Pulmonary artery endothelial cell (primary cell): ENCODE measurements around the gene DHX32. TPM values are rescaled to one million over a fixed set of nuclear protein-coding genes. Genes with fewer than 3 reads are reported as not detected.
"Not testable (repeated sequence)": the region's sequence is repeated elsewhere in the genome, so short reads cannot be mapped to it uniquely, and the experiment has no call there.

Source experiments
- DNase-seq: peaks from one replicate; pipeline ENCODE4 v3.0.0-alpha.2; 2011; ENCODE audit warnings: low read depth, low spot score
- total RNA-seq: library from RNA; depleted of rRNA; stranded (reverse); fragments of >200 nt; gene quantifications from 2 replicates; pipeline ENCODE4 v1.2.3, GENCODE V29; 2014

Gene DHX32
- total RNA-seq, result 33.5 and 37.4 TPM in 2 replicates

- DNase-seq, result no peak
Measured at GRCh38 chr10:125881192-125881591, at the start of gene DHX32. TSS of gene DHX32 (minus strand) at chr10:125881292. CDS start at chr10:125880824, 468 bp downstream.

GRCh38 chr10:125929618-125930017 lies 48.5 kb upstream of the DHX32 start:
- no peak for DNase-seq

GRCh38 chr10:125928928-125929585 lies 48.0 kb upstream of the DHX32 start:
- DNase-seq, result no peak

- DNase-seq, result not testable (repeated sequence)
Measured at GRCh38 chr10:125927265-125927664, 46.2 kb upstream of the DHX32 start.

GRCh38 chr10:125926247-125926646 lies 45.2 kb upstream of the DHX32 start:
- DNase-seq, result no peak

GRCh38 chr10:125925262-125925834 lies 44.3 kb upstream of the DHX32 start:
- no peak for DNase-seq

- DNase-seq, result not testable (repeated sequence)
Measured at GRCh38 chr10:125921643-125922306, 40.7 kb upstream of the DHX32 start.

- DNase-seq, result not testable (repeated sequence)
Measured at GRCh38 chr10:125917704-125918361, 36.7 kb upstream of the DHX32 start.

GRCh38 chr10:125916977-125917376 lies 35.9 kb upstream of the DHX32 start:
- DNase-seq, result no peak

GRCh38 chr10:125913277-125913676 lies 32.2 kb upstream of the DHX32 start:
- not testable (repeated sequence) for DNase-seq

GRCh38 chr10:125911990-125912389 lies 30.9 kb upstream of the DHX32 start:
- no peak for DNase-seq

- no peak for DNase-seq
Measured at GRCh38 chr10:125911145-125911544, 30.1 kb upstream of the DHX32 start.

GRCh38 chr10:125909491-125909890 lies 28.4 kb upstream of the DHX32 start:
- not testable (repeated sequence) for DNase-seq

- not testable (repeated sequence) for DNase-seq
Measured at GRCh38 chr10:125908813-125909212, 27.7 kb upstream of the DHX32 start.

GRCh38 chr10:125907598-125907997 lies 26.5 kb upstream of the DHX32 start:
- DNase-seq, result not testable (repeated sequence)

GRCh38 chr10:125905069-125905994 lies 24.2 kb upstream of the DHX32 start:
- DNase-seq, result not testable (repeated sequence)

GRCh38 chr10:125903135-125903640 lies 22.1 kb upstream of the DHX32 start:
- not testable (repeated sequence) for DNase-seq

- not testable (repeated sequence) for DNase-seq
Measured at GRCh38 chr10:125900963-125901362, 19.9 kb upstream of the DHX32 start.

- not testable (repeated sequence) for DNase-seq
Measured at GRCh38 chr10:125897317-125897716, 16.2 kb upstream of the DHX32 start.

GRCh38 chr10:125896088-125896934 lies 15.2 kb upstream of the DHX32 start, which contains the start of gene FANK1:
TSS of gene FANK1 (plus strand) at chr10:125896564. CDS start at chr10:125896643, 79 bp downstream.
- DNase-seq, result peak; percentile 46
